CD14-positive monocyte (primary cell): ENCODE data around the gene SLC35F6. TPM values are rescaled to one million over a fixed set of nuclear protein-coding genes. Genes with fewer than 3 reads are reported as not detected.
A peak's percentile ranks its signal among the peaks of the same experiment; 100 is the strongest.
"Not testable (repeated sequence)": the region's sequence is repeated elsewhere in the genome, so short reads cannot be mapped to it uniquely, and the experiment has no call there.

Experiments
- DNase-seq, 3 donors: peaks; one replicate each; pipeline ENCODE4 v3.0.0-alpha.2; 2011 to 2022
- H2AFZ ChIP-seq: 2 replicates; pipeline ENCODE4 v1.6.0; 2012; ENCODE audit warnings: mild to moderate bottlenecking, low read depth, low read length, inconsistent platforms; ENCODE audit not compliant: insufficient read depth, poor library complexity, severe bottlenecking
- H3K27ac ChIP-seq, 2 donors: 1 replicate in 1 of 2; 2 replicates in 1 of 2; pipeline ENCODE4 v1.5.1; 2012 to 2013; ENCODE audit warnings: low read length in 2 of 2, control low read depth in 1 of 2, inconsistent platforms in 1 of 2, low read depth in 1 of 2, mild to moderate bottlenecking in 1 of 2
- H3K27me3 ChIP-seq, 2 donors: one replicate each; pipeline versions ENCODE4 v1.6.0 to v1.6.1; 2011 to 2013; ENCODE audit warnings: low read length in 2 of 2; ENCODE audit not compliant: control insufficient read depth in 2 of 2, insufficient read depth in 2 of 2
- H3K36me3 ChIP-seq, 2 donors: replicated peaks in 1 of 2; 1 replicate in 1 of 2; 2 replicates in 1 of 2; pipeline versions ENCODE4 v1.5.1 to v1.6.1; 2012 to 2013; ENCODE audit warnings: low read length in 2 of 2, control low read depth in 1 of 2, inconsistent platforms in 1 of 2, mild to moderate bottlenecking in 1 of 2; ENCODE audit not compliant: insufficient read depth in 2 of 2, control insufficient read depth in 1 of 2
- H3K4me1 ChIP-seq, 2 donors: 1 replicate in 1 of 2; 2 replicates in 1 of 2; pipeline versions ENCODE4 v1.5.1 to v1.6.1; 2012 to 2013; ENCODE audit warnings: low read length in 2 of 2, control low read depth in 1 of 2, inconsistent platforms in 1 of 2, mild to moderate bottlenecking in 1 of 2, moderate library complexity in 1 of 2; ENCODE audit not compliant: insufficient read depth in 2 of 2, control insufficient read depth in 1 of 2
- H3K4me2 ChIP-seq: replicated peaks from 2 replicates; pipeline ENCODE3; 2012; ENCODE audit warnings: low read length, moderate library complexity, mild to moderate bottlenecking; ENCODE audit not compliant: poor library complexity, severe bottlenecking; ENCODE audit errors: extremely low read depth
- H3K4me3 ChIP-seq, 3 experiments: fragments of 200-600 bp in 1 of 3; sonication (generic) in 1 of 3; replicated peaks in 1 of 3; 1 replicate in 2 of 3; 2 replicates in 1 of 3; pipeline ENCODE4 v1.5.1; 2011 to 2013; ENCODE audit warnings: low read length in 3 of 3, mild to moderate bottlenecking in 3 of 3, control low read depth in 2 of 3, low read depth in 2 of 3, inconsistent platforms in 1 of 3, moderate library complexity in 1 of 3
- H3K79me2 ChIP-seq: 2 replicates; pipeline ENCODE4 v1.6.0; 2012; ENCODE audit warnings: mild to moderate bottlenecking, control low read depth, inconsistent platforms, low read length, moderate library complexity; ENCODE audit not compliant: insufficient read depth
- H3K9ac ChIP-seq: 2 replicates; pipeline ENCODE4 v1.6.0; 2017; ENCODE audit warnings: low read length, mild to moderate bottlenecking; ENCODE audit not compliant: insufficient read depth, poor library complexity, severe bottlenecking
- H3K9me3 ChIP-seq, 2 donors: replicated peaks in 1 of 2; 1 replicate in 1 of 2; 2 replicates in 1 of 2; pipeline versions ENCODE4 v1.5.1 to v1.6.1; 2012 to 2013; ENCODE audit warnings: low read length in 2 of 2, control low read depth in 1 of 2; ENCODE audit not compliant: control insufficient read depth in 1 of 2, insufficient read depth in 1 of 2
- H4K20me1 ChIP-seq: 2 replicates; pipeline ENCODE4 v1.6.0; 2012; ENCODE audit warnings: mild to moderate bottlenecking, low read length, control low read depth, moderate library complexity; ENCODE audit not compliant: insufficient read depth
- H3K27ac Mint-ChIP-seq, 7 donors: one replicate each; pipeline ENCODE4 v1.8.0; 2020; ENCODE audit warnings: mild to moderate bottlenecking in 7 of 7, mixed read lengths in 7 of 7, moderate library complexity in 6 of 7, inconsistent platforms in 2 of 7
- H3K27me3 Mint-ChIP-seq, 3 donors: one replicate each; pipeline ENCODE4 v1.8.0; 2021 to 2022; ENCODE audit warnings: low read depth in 3 of 3, mild to moderate bottlenecking in 3 of 3, mixed read lengths in 3 of 3, moderate library complexity in 3 of 3, inconsistent platforms in 1 of 3
- H3K36me3 Mint-ChIP-seq, 2 donors: one replicate each; pipeline ENCODE4 v1.8.0; 2020; ENCODE audit warnings: mixed read lengths in 2 of 2, inconsistent platforms in 1 of 2, mild to moderate bottlenecking in 1 of 2
- H3K4me1 Mint-ChIP-seq: one replicate; pipeline ENCODE4 v1.8.0; 2020; ENCODE audit warnings: mild to moderate bottlenecking, mixed read lengths
- H3K4me3 Mint-ChIP-seq, 2 donors: one replicate each; pipeline ENCODE4 v1.8.0; 2020; ENCODE audit warnings: mild to moderate bottlenecking in 2 of 2, mixed read lengths in 2 of 2, moderate library complexity in 1 of 2
- H3K9me3 Mint-ChIP-seq, 7 donors: one replicate each; pipeline ENCODE4 v1.8.0; 2020 to 2022; ENCODE audit warnings: mixed read lengths in 7 of 7, mild to moderate bottlenecking in 6 of 7, moderate library complexity in 6 of 7, inconsistent platforms in 2 of 7
- WGBS: methylation state at CpG from one replicate; pipeline ENCODE4 v1.1.5; 2013; ENCODE audit warnings: missing lambda C conversion rate; ENCODE audit not compliant: insufficient coverage; 5-methylcytosine and 5-hydroxymethylcytosine counted together
- intact Hi-C, 2 donors: fragments of 100-400 bp; cut with micrococcal nuclease; formaldehyde crosslinking; loops; one replicate each; pipeline versions ENCODE4 v1.15.0 to v1.15.1; 2023
- polyA plus RNA-seq, 3 donors: library from polyadenylated mRNA; depleted of rRNA in 1 of 3; unstranded in 2 of 3; stranded (reverse) in 1 of 3; fragments of 300-500 nt in 2 of 3; fragments of >200 nt in 1 of 3; fragmentation: Illumina TruSeq in 2 of 3; gene quantifications; 1 replicate in 2 of 3; 2 replicates in 1 of 3; pipeline ENCODE4 v1.2.3, GENCODE V29; 2012 to 2021
- TF ChIP-seq, protein P1 (sequence below): fragments of 200-600 bp; IDR thresholded peaks from one replicate; pipeline ENCODE4 v1.8.0; 2022; ENCODE audit warnings: antibody characterized with exemption, mild to moderate bottlenecking

SLC35F6 gene
- polyA plus RNA-seq, 3 donors: 11.3 to 22.2 (median 15.1) TPM

DNA sequence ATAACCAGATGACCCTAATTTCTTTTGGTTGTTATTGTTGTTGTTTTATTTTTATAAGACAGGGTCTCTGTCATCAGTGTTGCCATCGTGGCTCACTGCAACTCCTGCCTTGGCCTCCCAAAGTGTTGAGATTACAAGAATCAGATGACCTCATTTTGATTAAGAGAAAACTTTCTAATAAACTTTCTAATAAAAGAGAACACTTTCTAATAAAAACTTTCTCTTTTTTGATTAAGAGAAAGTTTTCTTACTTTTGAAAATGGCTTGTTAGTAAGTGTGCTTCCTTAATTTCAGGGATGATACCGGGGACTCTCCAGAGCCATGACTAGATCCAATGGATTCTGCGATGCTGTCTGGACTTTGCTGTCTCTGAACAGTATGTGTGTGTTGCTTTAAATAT, 29.4 kb downstream of the SLC35F6 start:
- TF ChIP-seq, protein P1, sequence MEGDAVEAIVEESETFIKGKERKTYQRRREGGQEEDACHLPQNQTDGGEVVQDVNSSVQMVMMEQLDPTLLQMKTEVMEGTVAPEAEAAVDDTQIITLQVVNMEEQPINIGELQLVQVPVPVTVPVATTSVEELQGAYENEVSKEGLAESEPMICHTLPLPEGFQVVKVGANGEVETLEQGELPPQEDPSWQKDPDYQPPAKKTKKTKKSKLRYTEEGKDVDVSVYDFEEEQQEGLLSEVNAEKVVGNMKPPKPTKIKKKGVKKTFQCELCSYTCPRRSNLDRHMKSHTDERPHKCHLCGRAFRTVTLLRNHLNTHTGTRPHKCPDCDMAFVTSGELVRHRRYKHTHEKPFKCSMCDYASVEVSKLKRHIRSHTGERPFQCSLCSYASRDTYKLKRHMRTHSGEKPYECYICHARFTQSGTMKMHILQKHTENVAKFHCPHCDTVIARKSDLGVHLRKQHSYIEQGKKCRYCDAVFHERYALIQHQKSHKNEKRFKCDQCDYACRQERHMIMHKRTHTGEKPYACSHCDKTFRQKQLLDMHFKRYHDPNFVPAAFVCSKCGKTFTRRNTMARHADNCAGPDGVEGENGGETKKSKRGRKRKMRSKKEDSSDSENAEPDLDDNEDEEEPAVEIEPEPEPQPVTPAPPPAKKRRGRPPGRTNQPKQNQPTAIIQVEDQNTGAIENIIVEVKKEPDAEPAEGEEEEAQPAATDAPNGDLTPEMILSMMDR: no peak
- DNase-seq: no peak
- intact Hi-C loops: no loop called here
- Mint-ChIP-seq H3K4me3 (no peak overlapping the region), H3K27me3 (no peaks in the 10 kb centered on the region), H3K9me3 (peaks cover 0 to 2% (median 0%) of the 10 kb centered on the region in 7 donors), H3K4me1 (peaks cover 14% of the 10 kb centered on the region), H3K27ac (peak overlapping the region in 1 of 7 donors; percentile 47), H3K36me3 (peaks cover 51 to 70% of the 10 kb centered on the region in 2 donors)
- H3K27me3 ChIP-seq: no peaks in the 10 kb centered on the region
- WGBS: 100% methylated on average over 2 of the region's 3 CpGs
- H3K27ac ChIP-seq: no peak overlapping the region
- H4K20me1 ChIP-seq: no peaks in the 10 kb centered on the region
- peaks cover 0 to 4% of the 10 kb centered on the region in 2 donors for H3K9me3 ChIP-seq
- no peak overlapping the region for H3K9ac ChIP-seq
- H3K4me2 ChIP-seq: no peak overlapping the region
- H2AFZ ChIP-seq: no peak overlapping the region
- H3K4me1 ChIP-seq: peaks cover 8% of the 10 kb centered on the region in 2 donors
- peaks cover 53% of the 10 kb centered on the region for H3K79me2 ChIP-seq
- no peak overlapping the region for H3K4me3 ChIP-seq
- peaks cover 35 to 71% of the 10 kb centered on the region in 2 donors for H3K36me3 ChIP-seq

DNA sequence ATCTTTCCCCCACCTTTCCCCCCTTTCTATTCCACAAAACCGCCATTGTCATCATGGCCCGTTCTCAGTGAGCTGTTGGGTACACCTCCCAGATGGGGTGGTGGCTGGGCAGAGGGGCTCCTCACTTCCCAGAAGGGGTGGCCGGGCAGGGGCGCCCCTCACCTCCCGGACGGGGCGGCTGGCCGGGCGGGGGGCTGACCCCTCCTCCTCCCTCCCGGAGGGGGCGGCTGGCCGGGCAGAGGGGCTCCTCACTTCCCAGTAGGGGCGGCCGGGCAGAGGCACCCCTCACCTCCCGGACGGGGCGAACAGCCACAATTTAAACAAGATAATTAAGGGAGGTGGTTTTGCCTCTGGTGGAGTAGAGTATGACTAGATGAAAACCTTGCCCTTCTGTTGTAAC, 31.1 kb downstream of the SLC35F6 start:
- H3K4me1 ChIP-seq, H3K9me3 Mint-ChIP-seq, H3K4me3 Mint-ChIP-seq, DNase-seq, H3K27ac ChIP-seq, H3K4me3 ChIP-seq, H3K4me2 ChIP-seq, H3K27me3 ChIP-seq, H3K9me3 ChIP-seq, intact Hi-C loops, H3K4me1 Mint-ChIP-seq, H3K27me3 Mint-ChIP-seq, H2AFZ ChIP-seq, H3K9ac ChIP-seq, H4K20me1 ChIP-seq: not testable (repeated sequence)
- Mint-ChIP-seq H3K27ac (peak overlapping the region in 1 of 7 donors; percentile 48), H3K36me3 (peaks cover 54 to 81% of the 10 kb centered on the region in 2 donors)
- Histone ChIP-seq H3K36me3 (peaks cover 35 to 74% of the 10 kb centered on the region in 2 donors), H3K79me2 (peaks cover 37% of the 10 kb centered on the region)
- no CpG with 5 or more reads among the region's 17 CpGs for WGBS
